GM06990 (cell line): ENCODE measurements around the gene UCK1.

Experiments
- DNase-seq: peaks from one replicate; pipeline ENCODE4 v3.0.0-alpha.2; 2011; ENCODE audit not compliant: insufficient read length; ENCODE audit errors: extremely low read depth
- H3K27me3 ChIP-seq: replicated peaks from 2 replicates; pipeline ENCODE4 v1.6.0; 2011; ENCODE audit warnings: low read length; ENCODE audit not compliant: control insufficient read depth, insufficient read depth
- H3K36me3 ChIP-seq: 2 replicates; pipeline ENCODE4 v1.5.1; 2011; ENCODE audit warnings: low read length; ENCODE audit not compliant: control insufficient read depth, insufficient read depth
- H3K4me3 ChIP-seq: replicated peaks from 2 replicates; pipeline ENCODE4 v1.5.1; 2011; ENCODE audit warnings: low read depth, mild to moderate bottlenecking, control low read depth, low read length
- CTCF ChIP-seq: IDR thresholded peaks from 2 replicates; pipeline ENCODE4 v1.5.1; 2011; ENCODE audit warnings: low read length, control low read depth, mild to moderate bottlenecking, inconsistent platforms; ENCODE audit not compliant: insufficient read depth, poor library complexity, severe bottlenecking

Gene UCK1

GRCh38 chr9:131496844-131497405 is 34.1 kb downstream of the UCK1 start:
- peaks cover 50% of the 10 kb centered on the region for H3K36me3 ChIP-seq
- DNase-seq: no peak
- no peak overlapping the region for H3K4me3 ChIP-seq
- H3K27me3 ChIP-seq: no peaks in the 10 kb centered on the region
- no peak for TF ChIP-seq CTCF

- Histone ChIP-seq H3K4me3 (no peak overlapping the region), H3K27me3 (no peaks in the 10 kb centered on the region), H3K36me3 (peaks cover 61% of the 10 kb centered on the region)
- DNase-seq: no peak
- TF ChIP-seq CTCF: no peak
These were observed 35.3 kb downstream of the UCK1 start for GRCh38 chr9:131495785-131496184.

- no peak overlapping the region for H3K4me3 ChIP-seq
- no peak for TF ChIP-seq CTCF
- H3K27me3 ChIP-seq: no peaks in the 10 kb centered on the region
- H3K36me3 ChIP-seq: peaks cover 69% of the 10 kb centered on the region
- DNase-seq: no peak
These were observed 36.7 kb downstream of the UCK1 start for GRCh38 chr9:131494296-131494870.

- peaks cover 75% of the 10 kb centered on the region for H3K36me3 ChIP-seq
- H3K4me3 ChIP-seq: no peak overlapping the region
- no peak for DNase-seq
These were observed 39.0 kb downstream of the UCK1 start for GRCh38 chr9:131492070-131492469.

GRCh38 chr9:131491001-131491710 is 39.9 kb downstream of the UCK1 start:
- no peak for TF ChIP-seq CTCF
- no peak overlapping the region for H3K4me3 ChIP-seq
- H3K27me3 ChIP-seq: no peaks in the 10 kb centered on the region
- no peak for DNase-seq
- H3K36me3 ChIP-seq: peaks cover 75% of the 10 kb centered on the region

More at GRCh38 chr9:131492070-131492469, 39.0 kb downstream of the UCK1 start:
- H3K27me3 ChIP-seq: no peaks in the 10 kb centered on the region
- TF ChIP-seq CTCF: no peak

GRCh38 chr9:131490514-131490913 is 40.5 kb downstream of the UCK1 start:
- Histone ChIP-seq H3K36me3 (peaks cover 76% of the 10 kb centered on the region), H3K4me3 (no peak overlapping the region), H3K27me3 (no peaks in the 10 kb centered on the region)
- DNase-seq: no peak
- TF ChIP-seq CTCF: no peak
